ENCODE measurements around the gene ETS1.

- no peak for TF ChIP-seq CTCF (IDR thresholded peaks at IDR 0.05)
- TF ChIP-seq POLR2A (IDR thresholded peaks at IDR 0.05), result no peak
Observed at GRCh38 chr11:128596250-128596649, 8.9 kb upstream of the ETS1 start.

Measured in adrenal gland (tissue), 5 donors.